WTC11 (cell line): ENCODE measurements around the gene SYPL1. TPM values are rescaled to one million over a fixed set of nuclear protein-coding genes. Genes with fewer than 3 reads are reported as not detected.

Source experiments
- ATAC-seq: fragments of 200-7000 bp; cut with Tn5 transposase; 2 replicates; pipeline ENCODE4 v1.10.0; 2021; ENCODE audit warnings: mild to moderate bottlenecking, moderate library complexity
- CTCF ChIA-PET: fragments of 300-600 bp; sonication (Branson Sonifier 250); formaldehyde crosslinking; loops from one replicate; lab custom pipeline; 2021; ENCODE audit warnings: antibody characterized with exemption; lab: Charles Lee
- POLR2A ChIA-PET: fragments of 350-600 bp; sonication (Branson Sonifier 250); formaldehyde crosslinking; loops from one replicate; lab custom pipeline; 2021; ENCODE audit warnings: antibody characterized with exemption; lab: Charles Lee
- DNase-seq: peaks from one replicate; pipeline ENCODE4 v3.0.0; 2021; ENCODE audit warnings: low spot score
- H3K27ac Mint-ChIP-seq: 2 replicates; pipeline ENCODE4 v1.8.0; 2021; ENCODE audit warnings: mixed read lengths
- H3K27me3 Mint-ChIP-seq: 2 replicates; pipeline ENCODE4 v1.8.0; 2021; ENCODE audit warnings: low read depth, mild to moderate bottlenecking, moderate library complexity, mixed read lengths
- H3K36me3 Mint-ChIP-seq: 2 replicates; pipeline ENCODE4 v1.8.0; 2021; ENCODE audit warnings: mixed read lengths
- H3K4me1 Mint-ChIP-seq: 2 replicates; pipeline ENCODE4 v1.8.0; 2022; ENCODE audit warnings: mixed read lengths
- H3K4me3 Mint-ChIP-seq: 2 replicates; pipeline ENCODE4 v1.8.0; 2021; ENCODE audit warnings: mild to moderate bottlenecking, moderate library complexity, mixed read lengths
- H3K9me3 Mint-ChIP-seq: 2 replicates; pipeline ENCODE4 v1.8.0; 2021; ENCODE audit warnings: mixed read lengths
- AR ChIP-seq: fragments of 250-450 bp; sonication (Bioruptor Pico); IDR thresholded peaks from 2 replicates; pipeline ENCODE4 v1.9.0; 2021; ENCODE audit warnings: mild to moderate bottlenecking
- CREB1 ChIP-seq: sonication (generic); formaldehyde crosslinking; IDR thresholded peaks from 2 replicates; pipeline ENCODE4 v1.8.0; 2023; ENCODE audit warnings: mild to moderate bottlenecking, missing genetic modification reagents
- FOXK1 ChIP-seq: sonication (generic); formaldehyde crosslinking; IDR thresholded peaks from 2 replicates; pipeline ENCODE4 v1.8.0; 2022; ENCODE audit warnings: mild to moderate bottlenecking, moderate library complexity, missing genetic modification reagents
- HMGXB4 ChIP-seq: sonication (generic); formaldehyde crosslinking; IDR thresholded peaks from 2 replicates; pipeline ENCODE4 v1.8.1; 2023; ENCODE audit warnings: mild to moderate bottlenecking, moderate library complexity, missing genetic modification reagents
- MYBL2 ChIP-seq: sonication (generic); formaldehyde crosslinking; IDR thresholded peaks from 2 replicates; pipeline ENCODE4 v1.8.1; 2023; ENCODE audit warnings: mild to moderate bottlenecking, moderate library complexity, missing genetic modification reagents
- NFATC4 ChIP-seq: fragments of 250-450 bp; sonication (Bioruptor Pico); IDR thresholded peaks from 2 replicates; pipeline ENCODE4 v1.9.0; 2021; ENCODE audit warnings: mild to moderate bottlenecking
- NFYB ChIP-seq: sonication (generic); formaldehyde crosslinking; conservative IDR thresholded peaks from 2 replicates; pipeline ENCODE4 v1.8.0; 2022; ENCODE audit warnings: low read depth, missing genetic modification reagents
- NR1H2 ChIP-seq: sonication (generic); formaldehyde crosslinking; IDR thresholded peaks from 2 replicates; pipeline ENCODE4 v1.9.0; 2021; ENCODE audit warnings: mild to moderate bottlenecking, moderate library complexity, missing genetic modification reagents
- RORB ChIP-seq: fragments of 250-450 bp; sonication (Bioruptor Pico); IDR thresholded peaks from 2 replicates; pipeline ENCODE4 v1.9.0; 2021; ENCODE audit warnings: mild to moderate bottlenecking
- SOX15 ChIP-seq: fragments of 250-450 bp; sonication (Bioruptor Pico); IDR thresholded peaks from 2 replicates; pipeline ENCODE4 v1.9.0; 2021; ENCODE audit warnings: mild to moderate bottlenecking
- TEAD4 ChIP-seq: sonication (generic); formaldehyde crosslinking; IDR thresholded peaks from 2 replicates; pipeline ENCODE4 v1.8.0; 2022; ENCODE audit warnings: mild to moderate bottlenecking, missing genetic modification reagents
- USF2 ChIP-seq: sonication (generic); formaldehyde crosslinking; IDR thresholded peaks from 2 replicates; pipeline ENCODE4 v1.8.1; 2023; ENCODE audit warnings: mild to moderate bottlenecking, missing genetic modification reagents, moderate library complexity
- ZNF121 ChIP-seq: sonication (generic); formaldehyde crosslinking; IDR thresholded peaks from 2 replicates; pipeline ENCODE4 v1.8.0; 2023; ENCODE audit warnings: missing genetic modification reagents
- ZNF263 ChIP-seq: sonication (generic); formaldehyde crosslinking; IDR thresholded peaks from 2 replicates; pipeline ENCODE4 v1.8.1; 2022; ENCODE audit warnings: low read depth, mild to moderate bottlenecking, moderate library complexity, missing genetic modification reagents
- ZNF281 ChIP-seq: sonication (generic); formaldehyde crosslinking; IDR thresholded peaks from 2 replicates; pipeline ENCODE4 v1.8.0; 2023; ENCODE audit warnings: mild to moderate bottlenecking, missing genetic modification reagents
- ZNF416 ChIP-seq: fragments of 250-450 bp; sonication (Bioruptor Pico); IDR thresholded peaks from 2 replicates; pipeline ENCODE4 v1.9.0; 2021; ENCODE audit warnings: mild to moderate bottlenecking, inconsistent platforms
- ZNF671 ChIP-seq: fragments of 250-450 bp; sonication (Bioruptor Pico); IDR thresholded peaks from 2 replicates; pipeline ENCODE4 v1.8.0; 2021; ENCODE audit warnings: mild to moderate bottlenecking
- total RNA-seq: library from RNA; stranded (reverse); gene quantifications from 3 replicates; pipeline ENCODE4 v1.2.3, GENCODE V29; 2021
- TF ChIP-seq, protein P1 (sequence below): sonication (generic); formaldehyde crosslinking; IDR thresholded peaks from 2 replicates; pipeline ENCODE4 v1.8.1; 2022; ENCODE audit warnings: mild to moderate bottlenecking, missing genetic modification reagents, moderate library complexity, borderline replicate concordance
- TF ChIP-seq, protein P2 (sequence below): fragments of 250-450 bp; sonication (Bioruptor Pico); conservative IDR thresholded peaks from 2 replicates; pipeline ENCODE4 v1.9.0; 2021; ENCODE audit warnings: mild to moderate bottlenecking
- TF ChIP-seq, protein P3 (sequence below): fragments of 250-450 bp; sonication (Bioruptor Pico); IDR thresholded peaks from 2 replicates; pipeline ENCODE4 v1.8.0; 2021; ENCODE audit warnings: mild to moderate bottlenecking
- TF ChIP-seq, protein P4 (sequence below): sonication (generic); formaldehyde crosslinking; IDR thresholded peaks from 2 replicates; pipeline ENCODE4 v1.8.0; 2022; ENCODE audit warnings: mild to moderate bottlenecking, missing genetic modification reagents

Gene SYPL1
- total RNA-seq, 1 experiment from 2014 or later: 54.8 TPM

DNA sequence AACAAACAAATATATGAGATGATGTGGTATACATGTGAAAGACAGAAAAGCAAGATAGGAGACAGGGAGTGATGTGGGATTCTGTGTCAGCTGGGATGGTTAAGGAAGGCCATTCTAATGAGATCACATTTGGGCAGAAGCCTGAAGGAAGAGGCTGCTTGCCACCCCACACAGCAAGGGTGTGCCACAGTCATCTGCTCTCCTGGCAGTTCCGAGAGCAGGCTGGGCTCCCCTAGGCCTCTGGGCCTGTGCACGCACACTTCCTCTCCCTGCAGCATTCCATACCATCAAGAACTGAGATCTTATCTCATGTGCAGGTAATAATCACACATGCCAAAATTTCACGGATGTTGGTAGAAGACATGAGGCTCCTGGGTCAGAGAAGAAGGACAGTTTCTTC lies 43.1 kb downstream of the SYPL1 start:
- H3K36me3 Mint-ChIP-seq: no peaks in the 10 kb centered on the region
- H3K4me3 Mint-ChIP-seq: no peak overlapping the region
- DNase-seq (no peak), ATAC-seq (no peak)
- no peaks in the 10 kb centered on the region; the same call in 1 of the 2 replicates for H3K27me3 Mint-ChIP-seq
- H3K4me1 Mint-ChIP-seq: peaks cover 22% of the 10 kb centered on the region
- POLR2A ChIA-PET: no interaction called here
- no peak for TF ChIP-seq ZNF281
- no peak for TF ChIP-seq NR1H2 (CRISPR knock-in tag)
- TF ChIP-seq, protein P1, sequence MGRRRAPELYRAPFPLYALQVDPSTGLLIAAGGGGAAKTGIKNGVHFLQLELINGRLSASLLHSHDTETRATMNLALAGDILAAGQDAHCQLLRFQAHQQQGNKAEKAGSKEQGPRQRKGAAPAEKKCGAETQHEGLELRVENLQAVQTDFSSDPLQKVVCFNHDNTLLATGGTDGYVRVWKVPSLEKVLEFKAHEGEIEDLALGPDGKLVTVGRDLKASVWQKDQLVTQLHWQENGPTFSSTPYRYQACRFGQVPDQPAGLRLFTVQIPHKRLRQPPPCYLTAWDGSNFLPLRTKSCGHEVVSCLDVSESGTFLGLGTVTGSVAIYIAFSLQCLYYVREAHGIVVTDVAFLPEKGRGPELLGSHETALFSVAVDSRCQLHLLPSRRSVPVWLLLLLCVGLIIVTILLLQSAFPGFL (CRISPR knock-in tag): no peak
- TF ChIP-seq RORB (CRISPR knock-in tag): no peak
- TF ChIP-seq MYBL2 (CRISPR knock-in tag): no peak
- TF ChIP-seq FOXK1 (CRISPR knock-in tag): no peak
- TF ChIP-seq, all 79 proteins: peak for 0
- no peak overlapping the region for H3K27ac Mint-ChIP-seq
- CTCF ChIA-PET: no interaction called here
- no peaks in the 10 kb centered on the region for H3K9me3 Mint-ChIP-seq

DNA sequence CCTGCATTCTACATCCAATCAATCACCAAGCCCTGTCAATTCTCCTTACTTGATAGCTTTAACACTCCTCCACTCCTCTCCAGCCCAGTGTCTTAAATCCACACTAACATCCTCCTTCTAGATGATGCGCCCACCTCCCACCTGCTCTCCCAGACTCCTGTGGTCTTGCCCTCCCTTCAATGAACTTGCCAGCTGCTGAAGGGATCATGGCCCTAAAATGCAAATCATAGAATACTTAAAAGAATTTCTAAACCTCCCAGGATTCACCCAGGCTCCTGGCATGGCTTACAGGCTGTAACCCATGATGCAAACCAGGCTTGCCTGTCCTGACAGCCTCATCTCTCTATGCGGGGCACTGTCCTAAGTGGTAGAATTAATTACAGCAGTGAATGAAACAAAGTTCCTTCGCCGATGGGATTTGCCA lies 43.6 kb downstream of the SYPL1 start:
- CTCF ChIA-PET: no interaction called here
- POLR2A ChIA-PET: no interaction called here
- ATAC-seq (no peak), DNase-seq (no peak)
- no peak overlapping the region for H3K4me3 Mint-ChIP-seq
- H3K36me3 Mint-ChIP-seq: no peaks in the 10 kb centered on the region
- H3K27ac Mint-ChIP-seq: no peak overlapping the region
- no peaks in the 10 kb centered on the region; the same call in 1 of the 2 replicates for H3K27me3 Mint-ChIP-seq
- H3K9me3 Mint-ChIP-seq: no peaks in the 10 kb centered on the region
- peaks cover 17% of the 10 kb centered on the region for H3K4me1 Mint-ChIP-seq
- TF ChIP-seq SOX15 (CRISPR knock-in tag) (no peak), CREB1 (CRISPR knock-in tag) (no peak), TEAD4 (CRISPR knock-in tag) (no peak), NFATC4 (CRISPR knock-in tag) (no peak), HMGXB4 (CRISPR knock-in tag) (no peak), ZNF671 (no peak), NFYB (CRISPR knock-in tag) (no peak), ZNF121 (no peak), ZNF263 (CRISPR knock-in tag) (no peak), ZNF416 (CRISPR knock-in tag) (no peak), MYBL2 (CRISPR knock-in tag) (no peak), USF2 (no peak), AR (CRISPR knock-in tag) (no peak)
- TF ChIP-seq, protein P2, sequence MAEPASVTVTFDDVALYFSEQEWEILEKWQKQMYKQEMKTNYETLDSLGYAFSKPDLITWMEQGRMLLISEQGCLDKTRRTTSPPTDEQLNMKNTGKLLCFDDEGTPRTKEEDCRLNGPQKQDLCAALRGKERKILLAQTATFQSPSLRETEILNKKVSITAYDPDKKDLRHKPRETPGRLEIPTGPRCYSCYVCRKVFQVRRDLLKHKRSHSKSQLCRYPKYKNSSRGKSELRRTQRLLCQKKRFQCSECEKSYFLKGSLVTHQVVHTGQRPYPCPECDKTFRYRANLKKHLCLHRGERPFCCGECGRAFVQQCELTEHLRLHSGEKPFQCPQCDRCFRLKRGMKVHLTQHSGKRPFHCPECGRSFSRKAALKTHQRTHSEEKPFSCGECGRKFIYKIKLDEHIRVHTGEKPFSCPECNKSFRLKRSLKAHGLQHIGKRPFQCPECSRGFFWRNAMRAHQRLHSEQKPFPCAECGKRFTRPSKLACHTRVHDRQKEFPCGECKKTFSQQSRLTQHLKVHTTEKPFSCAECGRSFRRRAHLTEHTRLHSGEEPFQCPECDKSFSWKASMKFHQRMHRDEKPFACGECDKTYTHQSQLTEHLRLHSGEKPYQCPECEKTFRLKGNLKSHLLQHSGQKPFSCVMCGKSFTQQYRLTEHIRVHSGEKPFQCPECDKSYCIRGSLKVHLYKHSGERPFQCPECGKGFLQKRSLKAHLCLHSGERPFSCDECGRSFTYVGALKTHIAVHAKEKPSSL (CRISPR knock-in tag): no peak
- TF ChIP-seq, protein P3, sequence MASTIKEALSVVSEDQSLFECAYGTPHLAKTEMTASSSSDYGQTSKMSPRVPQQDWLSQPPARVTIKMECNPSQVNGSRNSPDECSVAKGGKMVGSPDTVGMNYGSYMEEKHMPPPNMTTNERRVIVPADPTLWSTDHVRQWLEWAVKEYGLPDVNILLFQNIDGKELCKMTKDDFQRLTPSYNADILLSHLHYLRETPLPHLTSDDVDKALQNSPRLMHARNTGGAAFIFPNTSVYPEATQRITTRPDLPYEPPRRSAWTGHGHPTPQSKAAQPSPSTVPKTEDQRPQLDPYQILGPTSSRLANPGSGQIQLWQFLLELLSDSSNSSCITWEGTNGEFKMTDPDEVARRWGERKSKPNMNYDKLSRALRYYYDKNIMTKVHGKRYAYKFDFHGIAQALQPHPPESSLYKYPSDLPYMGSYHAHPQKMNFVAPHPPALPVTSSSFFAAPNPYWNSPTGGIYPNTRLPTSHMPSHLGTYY: no peak
- TF ChIP-seq, protein P4, sequence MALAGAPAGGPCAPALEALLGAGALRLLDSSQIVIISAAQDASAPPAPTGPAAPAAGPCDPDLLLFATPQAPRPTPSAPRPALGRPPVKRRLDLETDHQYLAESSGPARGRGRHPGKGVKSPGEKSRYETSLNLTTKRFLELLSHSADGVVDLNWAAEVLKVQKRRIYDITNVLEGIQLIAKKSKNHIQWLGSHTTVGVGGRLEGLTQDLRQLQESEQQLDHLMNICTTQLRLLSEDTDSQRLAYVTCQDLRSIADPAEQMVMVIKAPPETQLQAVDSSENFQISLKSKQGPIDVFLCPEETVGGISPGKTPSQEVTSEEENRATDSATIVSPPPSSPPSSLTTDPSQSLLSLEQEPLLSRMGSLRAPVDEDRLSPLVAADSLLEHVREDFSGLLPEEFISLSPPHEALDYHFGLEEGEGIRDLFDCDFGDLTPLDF (CRISPR knock-in tag): no peak
